Activated CD4-positive, alpha-beta T cell treated with anti-CD3 and anti-CD28 coated beads, Interleukin-2, amount 50 U/mL, for 16 hours (primary cell): ENCODE results near the gene SYNCRIP.
A peak's percentile ranks its signal among the peaks of the same experiment; 100 is the strongest.
"Not testable (repeated sequence)": the region's sequence is repeated elsewhere in the genome, so short reads cannot be mapped to it uniquely, and the experiment has no call there.

Source experiments
- DNase-seq: peaks from one replicate; pipeline ENCODE4 v3.0.0-alpha.2; 2020

Gene SYNCRIP

DNA sequence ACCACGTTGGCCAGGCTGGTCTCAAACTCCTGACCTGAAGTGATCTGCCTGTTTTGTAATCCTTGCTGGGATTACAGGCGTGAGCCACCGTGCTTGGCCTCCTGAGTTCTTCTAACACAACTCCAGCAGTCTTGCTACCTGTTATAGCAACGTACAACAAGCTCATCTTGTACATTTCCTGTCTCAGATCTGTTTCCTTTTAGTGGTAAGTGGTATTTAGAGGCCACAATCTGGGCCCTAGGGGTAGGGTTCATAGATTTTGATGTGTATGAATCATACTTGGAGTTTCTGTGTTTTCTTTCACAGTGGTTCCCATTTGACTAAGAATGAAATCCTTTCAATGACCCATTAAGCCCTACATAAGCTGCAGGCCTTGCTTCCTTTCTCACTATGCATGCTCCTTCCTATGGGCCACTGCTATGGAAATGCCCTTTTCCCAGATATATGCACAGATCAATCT is 27.1 kb upstream of the SYNCRIP start:
- DNase-seq, result peak; percentile 93

DNA sequence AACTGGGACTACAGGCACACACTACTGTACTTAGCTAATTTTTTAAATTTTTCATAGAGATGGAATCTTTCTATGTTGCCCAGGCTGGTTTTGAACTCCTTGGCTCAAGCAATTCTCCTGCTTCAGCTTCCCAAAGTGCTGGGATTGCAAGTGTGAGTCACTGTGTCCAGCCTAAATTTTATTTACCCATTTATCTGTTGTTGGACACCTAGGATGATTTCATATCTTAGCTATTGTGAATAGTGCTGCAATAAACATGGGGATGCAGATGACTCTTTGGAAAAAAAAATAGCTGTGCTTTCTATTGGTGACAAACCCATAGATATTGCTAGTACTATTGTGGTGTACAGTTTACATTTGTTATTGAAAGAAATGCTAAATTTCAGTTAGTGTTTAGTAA is 19.6 kb upstream of the SYNCRIP start:
- DNase-seq, result no peak

DNA sequence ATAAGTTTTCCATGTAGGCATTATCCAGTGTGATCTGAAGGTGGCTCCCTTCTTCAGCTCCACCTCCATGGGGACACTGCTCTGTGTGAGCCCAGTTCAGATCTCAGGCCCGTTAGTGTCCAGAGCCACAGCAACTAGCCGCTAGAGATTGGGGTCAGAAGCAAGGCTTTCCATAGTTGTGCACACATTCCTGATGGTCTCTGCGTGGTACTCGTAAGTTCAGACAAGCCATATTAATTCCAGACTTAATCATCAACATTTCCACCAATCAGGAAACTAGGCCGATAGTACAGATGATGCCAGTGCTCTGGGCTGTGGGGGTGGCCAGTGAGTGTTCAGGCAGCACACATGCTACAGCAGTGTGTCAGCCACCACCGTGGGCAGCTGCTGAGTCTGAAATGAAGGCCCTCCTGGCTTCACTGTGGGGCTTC is 17.5 kb upstream of the SYNCRIP start:
- DNase-seq, result no peak

DNA sequence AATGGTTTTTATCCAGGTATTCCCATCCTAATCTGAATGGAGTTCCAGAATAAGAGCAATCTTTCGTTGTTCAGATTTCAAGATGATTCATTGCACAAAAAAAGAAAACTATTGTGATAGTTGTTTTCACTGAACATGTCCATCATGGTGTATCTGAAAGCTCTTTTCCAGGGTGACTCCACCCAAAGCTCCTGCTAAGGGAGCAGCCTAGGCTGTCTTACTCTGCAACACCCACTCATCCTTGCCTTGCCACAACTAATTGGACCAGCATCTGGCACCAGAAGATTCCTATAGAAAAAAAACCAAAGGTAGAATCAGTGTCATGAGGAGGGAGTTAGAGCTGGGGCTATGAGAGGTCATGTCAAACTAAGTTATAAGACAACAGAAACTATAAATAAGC is 7.9 kb upstream of the SYNCRIP start:
- DNase-seq, result no peak

DNA sequence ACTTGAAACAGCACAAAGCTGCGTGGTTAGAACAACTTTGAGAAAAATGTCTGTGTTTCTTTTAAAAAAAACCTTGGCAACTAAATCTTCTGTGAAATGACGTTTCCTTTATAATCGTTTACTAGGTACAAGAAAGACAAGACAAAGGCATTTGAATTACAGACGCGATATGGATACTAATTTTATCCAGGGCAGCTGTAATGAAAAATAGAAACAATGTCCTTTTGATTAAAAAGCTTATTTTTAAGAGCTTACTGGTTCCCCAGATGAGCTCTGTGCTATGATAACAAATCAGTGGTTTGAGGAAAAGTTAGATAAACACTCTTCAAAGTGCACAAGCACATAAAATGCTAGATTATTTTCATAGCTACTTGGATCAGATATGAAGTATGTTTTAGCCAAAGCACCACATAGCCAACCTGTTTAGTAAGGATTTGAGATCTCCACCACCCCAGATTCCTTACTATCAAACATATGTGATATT is 1.6 kb upstream of the SYNCRIP start:
- no peak for DNase-seq

DNA sequence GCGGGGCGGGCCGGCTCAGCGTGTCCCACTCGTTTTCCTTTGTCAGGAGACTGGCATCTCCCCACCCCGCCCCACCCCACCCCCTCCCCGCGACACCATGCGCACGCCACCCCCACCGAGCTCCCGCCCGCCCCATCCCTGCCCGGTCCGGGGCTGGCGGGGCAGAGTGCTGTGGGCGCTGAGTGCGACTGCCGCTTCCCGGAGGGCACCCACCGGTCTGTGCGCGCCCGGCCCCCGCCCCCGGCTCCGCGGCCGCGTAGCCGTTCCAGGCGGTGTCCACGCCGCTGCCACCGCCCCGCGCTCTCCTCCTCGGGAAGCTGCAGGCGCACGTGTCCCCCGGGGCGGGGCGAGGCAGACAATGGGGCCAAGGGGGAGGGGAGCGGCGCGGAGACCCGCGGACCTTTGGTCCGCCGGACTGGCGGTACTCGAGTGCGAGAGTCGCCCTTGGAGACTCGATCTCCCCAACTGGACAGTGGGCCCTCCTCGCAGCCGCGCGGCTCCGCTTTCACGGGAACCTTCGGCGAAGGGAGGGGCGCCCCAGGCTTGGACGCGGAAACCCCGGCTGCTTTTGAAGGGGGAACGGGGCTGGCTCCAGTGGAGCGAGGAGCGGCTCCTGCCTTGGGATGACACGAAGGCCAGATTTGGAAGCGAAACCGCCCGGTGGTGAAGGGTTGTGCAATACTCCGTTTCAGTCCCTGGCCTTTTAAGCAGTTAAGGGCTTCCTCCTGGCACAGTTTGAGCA is 1.0 kb upstream of the SYNCRIP start:
- DNase-seq, result peak; percentile 90

DNA sequence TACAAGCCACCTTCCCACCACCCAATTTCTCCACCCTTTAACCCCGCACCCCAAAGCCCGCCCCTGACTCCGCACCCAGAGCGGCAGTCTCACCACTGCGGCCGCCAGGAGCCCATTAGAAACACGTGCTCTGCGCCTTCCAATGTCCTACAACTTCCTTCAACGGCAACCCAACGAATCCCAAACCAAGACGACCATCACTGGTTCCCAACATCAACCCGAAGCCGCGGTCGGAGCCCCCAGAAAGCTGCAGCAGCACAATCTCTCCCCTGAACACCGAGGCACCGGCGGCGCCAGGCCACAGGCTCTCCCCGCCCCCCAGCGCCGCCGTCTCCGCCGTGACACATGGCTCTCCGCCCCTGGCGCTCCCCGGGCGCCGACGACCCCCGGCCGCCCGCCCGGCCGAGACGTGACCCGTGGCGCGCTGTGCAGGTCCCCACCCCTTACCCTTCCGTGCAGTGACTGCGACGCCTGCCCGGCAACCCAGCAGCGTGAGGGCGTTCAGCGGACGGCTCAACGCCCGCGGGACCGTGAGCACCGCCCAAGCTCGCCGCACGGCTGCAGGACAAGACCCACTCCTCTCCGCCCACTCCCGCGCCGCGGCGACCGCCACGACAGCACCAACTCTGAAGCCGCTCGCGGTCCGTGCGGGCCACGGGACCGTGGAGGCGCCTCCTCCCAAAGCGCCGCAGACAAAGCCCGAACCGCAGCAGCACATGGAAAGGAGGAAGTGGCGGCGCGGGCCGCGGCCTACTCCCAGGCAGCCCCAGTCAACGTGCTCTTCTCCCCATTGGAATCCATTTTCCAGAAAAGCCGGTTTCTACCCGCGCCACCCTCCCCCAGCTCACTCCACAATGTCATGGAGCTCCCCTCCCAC is 551 bp downstream of the SYNCRIP start:
- DNase-seq, result peak; percentile 59

DNA sequence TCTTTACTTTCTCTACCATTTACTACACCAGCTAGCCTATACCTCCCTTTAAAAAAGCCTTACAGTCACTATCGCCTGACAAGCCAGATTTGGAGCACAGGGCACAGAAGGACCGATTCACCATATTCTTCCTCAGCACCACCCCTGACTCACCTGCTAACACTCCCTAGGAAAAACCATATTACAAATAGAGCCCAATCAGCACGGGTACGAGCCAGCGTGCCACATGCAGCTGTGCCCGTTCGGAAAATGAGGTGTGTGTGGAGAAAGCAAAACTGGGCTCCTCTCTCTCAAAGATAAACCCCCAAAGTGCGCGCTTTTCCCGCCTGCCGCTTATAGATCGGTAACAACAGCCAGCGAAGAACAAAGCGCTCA is 1.2 kb downstream of the SYNCRIP start:
- DNase-seq, result peak; percentile 28

DNA sequence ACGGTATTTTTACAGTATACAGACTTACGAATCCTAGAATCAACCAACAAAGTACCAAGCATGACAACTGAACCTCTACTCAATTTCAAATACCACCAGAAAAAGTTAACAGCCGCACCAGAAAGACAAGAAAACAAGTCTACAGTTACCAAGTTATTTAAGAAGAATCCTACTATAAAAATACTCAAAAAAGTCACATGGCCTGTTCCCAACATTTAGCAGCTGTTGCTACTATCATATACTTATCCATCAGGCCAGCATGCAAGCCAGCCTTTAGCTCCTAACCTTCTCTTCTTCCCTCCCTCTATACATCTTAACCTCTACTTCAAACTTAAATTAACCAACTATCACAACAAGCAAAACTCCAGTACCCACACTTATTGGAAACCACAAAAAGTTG is 1.9 kb downstream of the SYNCRIP start:
- DNase-seq, result no peak

DNA sequence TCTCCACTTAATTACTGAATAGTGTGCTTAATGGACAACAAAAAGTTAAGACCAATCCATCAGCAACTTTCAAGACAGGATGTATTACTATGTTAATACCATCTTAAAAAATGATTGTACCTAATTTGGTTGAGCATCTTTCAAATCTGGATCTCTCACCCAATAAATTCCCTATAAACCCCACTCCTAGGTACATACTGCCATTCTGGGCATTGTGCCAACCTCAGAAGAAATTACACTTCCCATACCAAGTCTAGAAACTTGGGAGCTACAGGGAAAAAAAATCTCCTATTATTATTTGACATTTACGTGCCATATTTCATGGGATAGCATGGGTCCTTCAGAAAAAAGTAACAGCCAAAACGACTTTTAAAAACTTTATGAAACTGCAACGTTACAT is 5.1 kb downstream of the SYNCRIP start:
- no peak for DNase-seq

DNA sequence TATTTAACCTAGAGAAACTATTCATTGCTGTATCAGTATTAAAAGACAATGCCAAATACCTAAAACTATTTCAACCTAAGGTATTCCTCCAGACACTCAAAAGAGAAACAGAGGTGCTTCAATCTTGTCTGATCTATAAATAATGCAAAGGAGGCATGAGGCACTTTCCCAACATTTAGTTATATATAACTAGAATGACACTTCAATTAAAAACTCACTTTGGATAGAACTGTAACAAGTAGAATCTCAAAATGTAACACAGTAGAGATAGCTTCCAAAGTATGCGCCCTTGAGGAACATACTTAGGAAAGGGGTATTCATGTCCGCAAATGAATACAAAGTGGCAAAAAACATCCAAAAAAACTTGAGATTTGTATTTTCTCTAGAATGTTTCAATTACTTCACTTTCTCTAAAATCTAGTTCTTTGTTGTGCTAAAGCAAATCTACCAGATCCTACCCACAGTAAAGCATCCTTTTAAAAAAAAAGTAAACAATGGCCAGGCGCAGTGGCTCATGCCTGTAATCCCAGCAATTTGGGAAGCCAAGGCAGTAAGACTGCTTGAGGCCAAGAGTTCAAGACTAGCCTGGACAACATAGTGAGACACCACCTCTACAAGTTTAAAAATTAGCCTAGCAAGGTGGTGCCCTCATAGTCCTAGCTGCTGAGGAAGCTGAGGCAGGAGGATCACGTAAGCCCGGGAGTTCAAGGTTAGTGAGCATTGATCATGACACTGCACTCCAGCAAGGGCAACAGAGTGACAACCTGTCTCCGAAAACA is 10.3 kb downstream of the SYNCRIP start:
- no peak for DNase-seq

DNA sequence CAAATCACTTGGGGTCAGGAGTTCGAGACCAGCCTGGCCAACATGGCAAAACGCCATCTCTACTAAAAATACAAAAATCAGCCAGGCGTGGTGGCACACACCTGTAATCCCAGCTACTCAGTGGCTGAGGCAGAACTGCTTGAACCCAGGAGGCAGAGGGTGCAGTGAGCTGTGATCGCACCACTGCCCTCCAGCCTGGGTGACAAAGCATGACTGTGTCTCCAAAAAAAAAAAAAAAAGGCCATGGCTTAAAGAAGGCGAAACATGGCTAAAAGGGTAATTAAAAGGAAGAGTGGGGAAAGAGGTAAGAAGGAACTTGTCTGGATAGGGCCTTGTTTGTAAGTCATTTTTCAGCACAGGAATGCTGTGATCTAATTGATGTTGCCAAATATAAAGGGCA is 11.6 kb downstream of the SYNCRIP start:
- DNase-seq, result not testable (repeated sequence)

DNA sequence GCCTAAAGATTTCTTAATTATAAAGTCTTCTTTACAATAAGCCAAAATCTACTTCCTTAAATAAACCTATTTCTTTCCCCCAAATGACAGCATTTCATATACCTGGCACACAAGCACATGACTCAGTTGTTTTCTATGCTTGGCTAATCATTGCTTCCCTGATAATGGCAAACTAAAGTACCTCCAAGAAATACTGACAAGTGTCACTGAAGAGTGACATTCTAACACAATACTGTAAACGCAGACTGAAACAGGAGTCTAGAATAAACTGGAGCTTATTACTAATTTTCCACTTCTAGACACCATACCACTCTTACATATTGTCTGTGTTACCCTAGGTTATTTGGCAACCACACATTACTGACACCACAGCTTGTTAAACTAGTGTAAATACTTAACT is 14.3 kb downstream of the SYNCRIP start:
- DNase-seq, result no peak

DNA sequence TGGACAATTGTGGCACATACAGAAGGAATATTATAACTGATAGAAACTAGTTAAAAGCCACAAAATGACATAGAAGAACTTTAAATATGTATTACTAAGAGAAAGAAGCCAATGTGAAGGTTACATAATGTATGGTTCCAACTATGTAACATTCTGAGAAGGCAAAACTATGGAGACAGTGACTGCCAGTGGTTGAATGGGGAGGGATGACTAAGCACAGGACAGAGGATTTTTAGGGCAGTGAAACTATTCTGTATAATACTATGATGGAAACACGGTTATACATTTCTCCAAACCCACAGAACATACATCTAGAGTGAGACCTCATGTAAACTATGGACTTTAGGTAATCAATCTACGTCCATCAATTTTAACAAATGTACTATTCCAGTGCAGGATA is 22.4 kb downstream of the SYNCRIP start:
- DNase-seq, result no peak

DNA sequence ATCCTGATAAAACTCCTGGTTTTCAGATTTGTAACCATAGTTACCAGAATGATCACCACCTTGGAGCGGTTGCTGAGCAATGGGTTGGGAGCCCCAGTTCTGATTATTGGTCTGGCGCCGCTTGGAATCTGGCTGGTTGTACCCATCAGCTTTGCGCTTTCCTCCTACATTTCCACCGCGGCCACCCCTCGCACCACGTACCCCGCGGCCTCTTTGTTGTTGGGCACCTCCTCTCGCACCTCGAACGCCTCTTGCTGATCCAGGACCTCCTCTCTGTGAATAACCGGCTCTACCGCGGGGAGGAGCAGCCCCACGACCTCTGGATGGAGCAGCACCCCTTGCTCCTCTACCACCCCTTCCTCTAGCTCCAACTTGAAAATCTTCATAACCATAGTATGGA is 27.9 kb downstream of the SYNCRIP start:
- DNase-seq, result no peak

DNA sequence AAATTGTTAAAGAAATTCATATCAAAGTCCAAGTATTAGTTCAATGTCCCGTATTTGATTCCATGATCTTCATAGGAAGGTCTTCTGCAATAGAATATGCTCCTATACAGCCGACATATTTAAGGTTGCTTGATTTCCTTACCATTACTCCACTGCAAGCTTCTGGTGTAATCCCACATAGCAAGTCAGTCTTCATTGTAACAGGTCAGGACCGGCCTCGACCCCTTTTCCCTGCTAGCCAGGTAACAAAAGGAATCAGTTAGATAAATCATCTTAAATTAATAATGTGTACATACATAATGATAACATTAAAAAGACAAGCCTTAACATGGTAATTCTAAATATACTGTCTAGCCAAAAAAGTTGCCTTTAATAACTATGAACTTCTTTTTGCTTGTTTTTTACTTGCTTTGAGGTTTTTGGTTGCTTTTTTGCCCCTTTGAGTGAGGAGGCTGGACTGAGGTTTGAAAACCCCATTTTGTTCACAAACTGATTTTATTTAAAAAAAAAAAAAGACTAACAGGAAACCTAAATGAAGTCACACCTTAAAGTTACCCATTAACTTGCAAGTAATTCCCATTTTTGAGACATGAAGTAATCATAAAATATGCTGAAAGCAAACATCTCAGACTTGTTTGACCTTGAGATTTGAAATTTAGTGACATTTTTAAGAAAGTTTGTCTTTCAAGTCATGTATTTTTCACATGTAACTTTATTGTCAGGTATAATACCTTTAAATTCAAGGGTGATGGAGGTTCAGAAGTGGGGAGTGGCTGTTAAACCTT is 29.8 kb downstream of the SYNCRIP start:
- DNase-seq, result no peak

DNA sequence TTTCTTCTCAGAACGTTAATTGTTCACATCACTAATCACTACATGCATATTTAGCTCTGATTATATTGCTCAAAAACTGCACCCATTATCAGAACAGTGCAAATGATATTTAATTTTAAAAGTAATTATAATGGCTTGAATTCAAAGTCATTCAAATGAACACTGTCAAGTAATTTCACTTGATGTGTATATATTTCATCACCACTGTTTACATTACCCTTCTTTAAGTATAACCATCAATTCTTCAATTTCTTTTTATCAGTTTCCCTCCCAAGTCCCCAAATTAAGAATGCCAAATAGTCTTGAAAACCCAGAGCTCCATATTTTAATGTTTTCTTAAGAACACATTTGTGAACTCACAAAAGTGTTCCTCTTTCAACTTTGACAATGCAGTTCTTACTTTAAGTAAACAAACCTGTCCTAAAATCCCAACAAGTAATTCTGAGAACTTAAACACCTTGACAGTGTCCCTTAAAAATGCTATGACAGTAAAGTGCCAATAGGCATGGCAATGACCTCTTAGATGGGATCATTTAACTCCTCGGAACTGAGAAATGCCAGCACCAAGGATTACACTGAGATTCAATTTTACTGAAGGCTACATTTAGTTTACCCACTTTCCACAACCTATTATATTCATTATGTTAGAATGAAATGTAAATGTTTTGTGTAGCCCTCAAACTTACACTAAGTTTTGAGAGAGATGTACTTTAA is 32.3 kb downstream of the SYNCRIP start:
- DNase-seq, result no peak

DNA sequence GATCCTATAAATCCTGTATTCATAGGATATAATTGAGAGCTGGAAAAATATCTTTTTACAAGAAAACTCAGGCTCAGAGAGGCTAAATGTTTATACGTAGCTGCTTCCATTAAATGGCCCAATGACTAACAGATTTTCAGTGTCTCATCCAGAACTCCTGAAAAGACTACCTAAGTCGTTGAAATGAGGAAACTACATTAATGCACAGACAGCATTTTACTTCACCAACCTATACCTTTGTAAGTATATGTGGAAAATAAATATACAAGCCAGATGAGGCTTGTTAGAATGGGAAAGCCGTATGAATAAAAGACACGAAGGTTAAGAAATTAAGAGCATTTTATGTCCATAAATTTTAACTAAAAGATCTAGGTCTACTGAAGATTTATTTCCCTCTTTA is 40.6 kb downstream of the SYNCRIP start:
- DNase-seq, result no peak

DNA sequence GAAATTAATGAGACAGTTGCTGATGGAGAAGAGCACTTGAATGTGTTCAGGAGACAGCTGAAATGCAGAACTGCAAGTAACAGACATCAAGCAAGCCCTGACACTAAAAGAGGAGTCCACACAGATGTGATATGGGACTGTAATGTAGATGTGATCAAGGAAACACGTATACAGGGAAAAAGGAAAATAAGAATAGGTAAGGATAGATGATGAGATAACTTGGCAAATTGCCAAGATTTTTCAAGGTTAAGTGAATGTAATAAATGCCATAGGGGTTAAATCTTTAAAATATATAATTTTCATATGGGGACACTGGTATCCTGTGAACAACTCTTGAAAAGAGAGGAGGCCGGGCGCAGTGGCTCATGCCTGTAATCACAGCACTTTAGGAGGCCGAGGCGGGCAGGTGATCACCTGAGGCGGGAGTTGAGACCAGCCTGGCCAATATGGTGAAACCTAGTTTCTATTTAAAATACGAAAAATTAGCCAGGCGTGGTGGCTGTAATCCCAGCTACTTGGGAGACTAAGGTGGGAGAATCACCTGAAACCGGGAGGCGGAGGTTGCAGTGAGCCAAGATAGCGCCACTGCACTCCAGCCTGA is 41.9 kb downstream of the SYNCRIP start:
- DNase-seq, result no peak

DNA sequence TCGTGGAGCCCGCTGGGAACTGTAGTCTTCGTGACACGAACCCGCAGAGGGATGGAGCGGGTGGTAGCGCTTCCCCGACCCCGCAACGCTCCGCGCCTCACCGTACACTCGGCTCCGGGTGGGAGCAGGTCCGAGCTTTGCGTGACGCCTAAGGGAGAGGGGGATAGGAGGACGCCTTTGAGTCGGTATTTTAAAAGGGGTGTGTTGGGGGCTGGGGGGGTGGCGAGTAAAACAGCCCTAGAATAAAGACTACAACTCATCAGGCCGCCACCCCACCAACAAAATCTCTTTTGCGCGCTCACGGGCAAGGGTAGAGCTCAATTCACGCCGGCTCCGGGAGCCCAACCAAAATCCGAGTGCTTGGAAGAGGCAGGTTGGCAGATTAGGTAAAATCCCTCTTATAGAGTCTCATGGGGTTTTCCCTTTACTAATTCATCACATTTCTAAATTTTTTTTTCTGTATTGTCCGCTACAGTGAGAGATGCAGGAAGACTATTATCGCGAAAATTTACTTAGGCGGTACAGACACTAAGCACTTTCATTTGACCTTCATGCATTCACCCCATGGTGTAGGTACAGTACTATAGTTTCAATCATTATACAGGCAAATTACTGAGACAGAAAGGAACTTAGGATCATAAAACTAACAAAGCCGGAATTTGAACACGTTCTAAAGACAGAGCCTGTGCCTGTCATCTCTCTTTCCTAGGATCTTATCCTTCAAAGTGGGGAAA is 48.3 kb downstream of the SYNCRIP start:
- DNase-seq, result peak; percentile 46
